CD14-positive monocyte (primary cell): ENCODE data around the gene TUBGCP3. TPM values are rescaled to one million over a fixed set of nuclear protein-coding genes. Genes with fewer than 3 reads are reported as not detected.
A peak's percentile ranks its signal among the peaks of the same experiment; 100 is the strongest.

ENCODE experiments used
- DNase-seq, 3 donors: peaks; one replicate each; pipeline ENCODE4 v3.0.0-alpha.2; 2011 to 2022
- H2AFZ ChIP-seq: 2 replicates; pipeline ENCODE4 v1.6.0; 2012; ENCODE audit warnings: mild to moderate bottlenecking, low read depth, low read length, inconsistent platforms; ENCODE audit not compliant: insufficient read depth, poor library complexity, severe bottlenecking
- H3K27ac ChIP-seq, 2 donors: 1 replicate in 1 of 2; 2 replicates in 1 of 2; pipeline ENCODE4 v1.5.1; 2012 to 2013; ENCODE audit warnings: low read length in 2 of 2, control low read depth in 1 of 2, inconsistent platforms in 1 of 2, low read depth in 1 of 2, mild to moderate bottlenecking in 1 of 2
- H3K27me3 ChIP-seq, 2 donors: one replicate each; pipeline versions ENCODE4 v1.6.0 to v1.6.1; 2011 to 2013; ENCODE audit warnings: low read length in 2 of 2; ENCODE audit not compliant: control insufficient read depth in 2 of 2, insufficient read depth in 2 of 2
- H3K36me3 ChIP-seq, 2 donors: replicated peaks in 1 of 2; 1 replicate in 1 of 2; 2 replicates in 1 of 2; pipeline versions ENCODE4 v1.5.1 to v1.6.1; 2012 to 2013; ENCODE audit warnings: low read length in 2 of 2, control low read depth in 1 of 2, inconsistent platforms in 1 of 2, mild to moderate bottlenecking in 1 of 2; ENCODE audit not compliant: insufficient read depth in 2 of 2, control insufficient read depth in 1 of 2
- H3K4me1 ChIP-seq, 2 donors: 1 replicate in 1 of 2; 2 replicates in 1 of 2; pipeline versions ENCODE4 v1.5.1 to v1.6.1; 2012 to 2013; ENCODE audit warnings: low read length in 2 of 2, control low read depth in 1 of 2, inconsistent platforms in 1 of 2, mild to moderate bottlenecking in 1 of 2, moderate library complexity in 1 of 2; ENCODE audit not compliant: insufficient read depth in 2 of 2, control insufficient read depth in 1 of 2
- H3K4me2 ChIP-seq: replicated peaks from 2 replicates; pipeline ENCODE3; 2012; ENCODE audit warnings: low read length, moderate library complexity, mild to moderate bottlenecking; ENCODE audit not compliant: poor library complexity, severe bottlenecking; ENCODE audit errors: extremely low read depth
- H3K4me3 ChIP-seq, 3 experiments: fragments of 200-600 bp in 1 of 3; sonication (generic) in 1 of 3; replicated peaks in 1 of 3; 1 replicate in 2 of 3; 2 replicates in 1 of 3; pipeline ENCODE4 v1.5.1; 2011 to 2013; ENCODE audit warnings: low read length in 3 of 3, mild to moderate bottlenecking in 3 of 3, control low read depth in 2 of 3, low read depth in 2 of 3, inconsistent platforms in 1 of 3, moderate library complexity in 1 of 3
- H3K79me2 ChIP-seq: 2 replicates; pipeline ENCODE4 v1.6.0; 2012; ENCODE audit warnings: mild to moderate bottlenecking, control low read depth, inconsistent platforms, low read length, moderate library complexity; ENCODE audit not compliant: insufficient read depth
- H3K9ac ChIP-seq: 2 replicates; pipeline ENCODE4 v1.6.0; 2017; ENCODE audit warnings: low read length, mild to moderate bottlenecking; ENCODE audit not compliant: insufficient read depth, poor library complexity, severe bottlenecking
- H3K9me3 ChIP-seq, 2 donors: replicated peaks in 1 of 2; 1 replicate in 1 of 2; 2 replicates in 1 of 2; pipeline versions ENCODE4 v1.5.1 to v1.6.1; 2012 to 2013; ENCODE audit warnings: low read length in 2 of 2, control low read depth in 1 of 2; ENCODE audit not compliant: control insufficient read depth in 1 of 2, insufficient read depth in 1 of 2
- H4K20me1 ChIP-seq: 2 replicates; pipeline ENCODE4 v1.6.0; 2012; ENCODE audit warnings: mild to moderate bottlenecking, low read length, control low read depth, moderate library complexity; ENCODE audit not compliant: insufficient read depth
- H3K27ac Mint-ChIP-seq, 7 donors: one replicate each; pipeline ENCODE4 v1.8.0; 2020; ENCODE audit warnings: mild to moderate bottlenecking in 7 of 7, mixed read lengths in 7 of 7, moderate library complexity in 6 of 7, inconsistent platforms in 2 of 7
- H3K27me3 Mint-ChIP-seq, 3 donors: one replicate each; pipeline ENCODE4 v1.8.0; 2021 to 2022; ENCODE audit warnings: low read depth in 3 of 3, mild to moderate bottlenecking in 3 of 3, mixed read lengths in 3 of 3, moderate library complexity in 3 of 3, inconsistent platforms in 1 of 3
- H3K36me3 Mint-ChIP-seq, 2 donors: one replicate each; pipeline ENCODE4 v1.8.0; 2020; ENCODE audit warnings: mixed read lengths in 2 of 2, inconsistent platforms in 1 of 2, mild to moderate bottlenecking in 1 of 2
- H3K4me1 Mint-ChIP-seq: one replicate; pipeline ENCODE4 v1.8.0; 2020; ENCODE audit warnings: mild to moderate bottlenecking, mixed read lengths
- H3K4me3 Mint-ChIP-seq, 2 donors: one replicate each; pipeline ENCODE4 v1.8.0; 2020; ENCODE audit warnings: mild to moderate bottlenecking in 2 of 2, mixed read lengths in 2 of 2, moderate library complexity in 1 of 2
- H3K9me3 Mint-ChIP-seq, 7 donors: one replicate each; pipeline ENCODE4 v1.8.0; 2020 to 2022; ENCODE audit warnings: mixed read lengths in 7 of 7, mild to moderate bottlenecking in 6 of 7, moderate library complexity in 6 of 7, inconsistent platforms in 2 of 7
- CTCF ChIP-seq: fragments of 200-600 bp; IDR thresholded peaks from one replicate; pipeline ENCODE4 v1.8.0; 2022; ENCODE audit warnings: antibody characterized with exemption, mild to moderate bottlenecking
- WGBS: methylation state at CpG from one replicate; pipeline ENCODE4 v1.1.5; 2013; ENCODE audit warnings: missing lambda C conversion rate; ENCODE audit not compliant: insufficient coverage; 5-methylcytosine and 5-hydroxymethylcytosine counted together
- intact Hi-C, 2 donors: fragments of 100-400 bp; cut with micrococcal nuclease; formaldehyde crosslinking; loops; one replicate each; pipeline versions ENCODE4 v1.15.0 to v1.15.1; 2023
- polyA plus RNA-seq, 3 donors: library from polyadenylated mRNA; depleted of rRNA in 1 of 3; unstranded in 2 of 3; stranded (reverse) in 1 of 3; fragments of 300-500 nt in 2 of 3; fragments of >200 nt in 1 of 3; fragmentation: Illumina TruSeq in 2 of 3; gene quantifications; 1 replicate in 2 of 3; 2 replicates in 1 of 3; pipeline ENCODE4 v1.2.3, GENCODE V29; 2012 to 2021

TUBGCP3 gene
- polyA plus RNA-seq, 3 donors, result 25.4 to 47.1 (median 34.1) TPM

GRCh38 chr13:112545856-112546255 is 42.1 kb downstream of the TUBGCP3 start:
- H3K4me1 Mint-ChIP-seq, result no peaks in the 10 kb centered on the region
- no peak overlapping the region for H3K4me3 Mint-ChIP-seq
- H3K79me2 ChIP-seq, result no peaks in the 10 kb centered on the region
- no peak overlapping the region for H3K4me3 ChIP-seq
- intact Hi-C loops, result no loop called here
- no peaks in the 10 kb centered on the region for H3K27me3 Mint-ChIP-seq
- peak overlapping the region in 1 of 2 donors; percentile 26 for H3K27ac ChIP-seq
- H3K9me3 Mint-ChIP-seq, result no peaks in the 10 kb centered on the region
- no peak overlapping the region for H2AFZ ChIP-seq
- H3K36me3 Mint-ChIP-seq, result peaks cover 61 to 69% of the 10 kb centered on the region in 2 donors
- H3K36me3 ChIP-seq, result peaks cover 49 to 71% of the 10 kb centered on the region in 2 donors
- 100% methylated on average over 1 of the region's 3 CpGs for WGBS
- peaks cover 20% of the 10 kb centered on the region for H4K20me1 ChIP-seq
- no peak for TF ChIP-seq CTCF
- H3K4me1 ChIP-seq, result no peaks in the 10 kb centered on the region
- peak overlapping the region in 1 of 7 donors; percentile 7 for H3K27ac Mint-ChIP-seq
- H3K9me3 ChIP-seq, result no peaks in the 10 kb centered on the region
- no peaks in the 10 kb centered on the region for H3K27me3 ChIP-seq
- no peak overlapping the region for H3K4me2 ChIP-seq
- DNase-seq, result no peak
- no peak overlapping the region for H3K9ac ChIP-seq

GRCh38 chr13:112532837-112533745 is 54.9 kb downstream of the TUBGCP3 start:
- Histone ChIP-seq H3K9ac (no peak overlapping the region), H3K27me3 (no peaks in the 10 kb centered on the region), H2AFZ (no peak overlapping the region), H3K9me3 (no peaks in the 10 kb centered on the region), H3K4me3 (no peak overlapping the region), H4K20me1 (no peaks in the 10 kb centered on the region), H3K79me2 (no peaks in the 10 kb centered on the region), H3K36me3 (peaks cover 2 to 14% of the 10 kb centered on the region in 2 donors), H3K27ac (no peak overlapping the region), H3K4me2 (no peak overlapping the region), H3K4me1 (no peaks in the 10 kb centered on the region)
- Mint-ChIP-seq H3K9me3 (no peaks in the 10 kb centered on the region), H3K27ac (peak overlapping the region in 2 of 7 donors; percentile 21 to 69), H3K4me3 (no peak overlapping the region), H3K4me1 (no peaks in the 10 kb centered on the region), H3K27me3 (no peaks in the 10 kb centered on the region), H3K36me3 (peaks cover 18 to 27% of the 10 kb centered on the region in 2 donors)
- no peak for TF ChIP-seq CTCF
- intact Hi-C loops, result no loop called here
- 82% methylated on average over 11 of the region's 13 CpGs for WGBS
- no peak for DNase-seq
